Measurements from ENCODE around the gene IL4I1.

- TF ChIP-seq, protein P1, sequence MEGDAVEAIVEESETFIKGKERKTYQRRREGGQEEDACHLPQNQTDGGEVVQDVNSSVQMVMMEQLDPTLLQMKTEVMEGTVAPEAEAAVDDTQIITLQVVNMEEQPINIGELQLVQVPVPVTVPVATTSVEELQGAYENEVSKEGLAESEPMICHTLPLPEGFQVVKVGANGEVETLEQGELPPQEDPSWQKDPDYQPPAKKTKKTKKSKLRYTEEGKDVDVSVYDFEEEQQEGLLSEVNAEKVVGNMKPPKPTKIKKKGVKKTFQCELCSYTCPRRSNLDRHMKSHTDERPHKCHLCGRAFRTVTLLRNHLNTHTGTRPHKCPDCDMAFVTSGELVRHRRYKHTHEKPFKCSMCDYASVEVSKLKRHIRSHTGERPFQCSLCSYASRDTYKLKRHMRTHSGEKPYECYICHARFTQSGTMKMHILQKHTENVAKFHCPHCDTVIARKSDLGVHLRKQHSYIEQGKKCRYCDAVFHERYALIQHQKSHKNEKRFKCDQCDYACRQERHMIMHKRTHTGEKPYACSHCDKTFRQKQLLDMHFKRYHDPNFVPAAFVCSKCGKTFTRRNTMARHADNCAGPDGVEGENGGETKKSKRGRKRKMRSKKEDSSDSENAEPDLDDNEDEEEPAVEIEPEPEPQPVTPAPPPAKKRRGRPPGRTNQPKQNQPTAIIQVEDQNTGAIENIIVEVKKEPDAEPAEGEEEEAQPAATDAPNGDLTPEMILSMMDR (IDR thresholded peaks at IDR 0.05), result no peak
- TF ChIP-seq POLR2A (IDR thresholded peaks at IDR 0.05), result no peak
Measured at GRCh38 chr19:49880162-49880869, 16.4 kb downstream of the IL4I1 start.
